NOMO-1 (cell line): ENCODE measurements around the gene ACOT4.
"Not testable (repeated sequence)": the region's sequence is repeated elsewhere in the genome, so short reads cannot be mapped to it uniquely, and the experiment has no call there.

Experiments used
- DNase-seq, 2 experiments: peaks; one replicate each; lab custom pipeline; 2025; ENCODE audit not compliant: unreplicated experiment in 2 of 2; lab: John Stamatoyannopoulos, UW

ACOT4 gene

DNA sequence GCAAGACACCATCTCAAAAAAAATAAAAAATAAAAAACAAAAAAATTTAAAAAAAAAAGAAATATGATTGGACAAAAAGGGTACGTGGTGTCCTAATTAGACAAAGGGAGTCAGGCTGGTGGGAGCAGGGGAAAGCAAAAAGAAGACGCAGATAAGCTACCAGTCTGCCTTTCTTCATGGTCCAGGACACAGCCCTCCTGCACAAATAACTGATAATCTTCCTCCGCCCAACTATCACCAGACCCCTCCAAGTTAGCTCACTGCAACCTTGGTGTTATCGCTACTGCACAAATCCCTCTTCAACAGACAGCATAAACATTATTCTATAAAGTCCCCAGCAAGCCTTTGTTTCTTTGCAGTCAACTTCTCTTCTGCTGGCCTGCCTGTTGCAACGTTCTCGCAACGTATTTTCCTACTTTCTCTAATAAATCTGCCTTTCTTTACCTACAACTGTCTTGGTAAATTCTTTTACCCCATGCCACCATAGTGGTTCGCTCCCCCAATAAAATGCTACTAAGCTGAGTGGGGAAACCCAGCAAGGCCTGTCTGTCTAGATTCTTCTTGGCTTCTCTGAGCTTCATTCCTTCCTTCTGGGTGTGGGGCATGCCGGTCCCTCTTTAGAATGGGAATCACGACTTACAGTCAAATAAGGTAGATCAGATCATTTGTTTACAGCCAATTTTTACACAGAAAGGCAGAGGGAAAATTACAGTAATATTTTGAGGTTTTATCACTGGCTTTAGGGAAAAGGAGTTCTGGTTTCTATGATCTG, 38.5 kb downstream of the ACOT4 start:
- no peak for DNase-seq

- peak; percentile 67 to 80 for DNase-seq
Observed at GRCh38 chr14:73633116-73634010, 41.7 kb downstream of the ACOT4 start.

- no peak for DNase-seq
Observed at GRCh38 chr14:73634011-73634833, 42.5 kb downstream of the ACOT4 start.

GRCh38 chr14:73636355-73636754, 44.7 kb downstream of the ACOT4 start:
- not testable (repeated sequence) for DNase-seq

GRCh38 chr14:73637830-73638229, 46.2 kb downstream of the ACOT4 start:
- DNase-seq: no peak

DNA sequence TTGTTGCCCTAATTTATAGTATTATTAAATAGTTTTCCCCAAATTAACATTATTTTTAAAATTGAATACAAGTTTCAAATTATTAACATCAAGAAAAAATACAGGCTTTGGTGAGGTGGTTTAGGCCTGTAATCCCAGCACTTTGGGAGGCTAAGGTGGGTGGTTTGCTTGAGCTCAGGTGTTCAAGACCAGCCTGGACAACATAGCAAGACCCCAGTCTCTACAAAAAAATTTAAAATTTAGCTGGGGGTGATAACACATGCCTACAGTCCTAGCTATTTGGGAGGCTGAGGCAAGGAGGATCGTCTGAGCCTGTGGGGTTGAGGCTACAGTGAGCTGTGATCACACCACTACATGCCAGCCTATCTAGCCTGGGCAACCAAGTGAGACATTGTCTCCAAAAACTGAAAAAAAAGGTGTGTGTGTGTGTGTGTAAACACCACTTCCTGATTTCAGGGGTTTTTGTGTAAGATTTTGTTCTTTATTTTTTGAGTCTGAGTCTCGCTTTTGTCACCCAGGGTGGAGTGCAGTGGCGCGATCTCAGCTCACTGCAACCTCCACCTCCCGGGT, 49.2 kb downstream of the ACOT4 start:
- no peak for DNase-seq

DNA sequence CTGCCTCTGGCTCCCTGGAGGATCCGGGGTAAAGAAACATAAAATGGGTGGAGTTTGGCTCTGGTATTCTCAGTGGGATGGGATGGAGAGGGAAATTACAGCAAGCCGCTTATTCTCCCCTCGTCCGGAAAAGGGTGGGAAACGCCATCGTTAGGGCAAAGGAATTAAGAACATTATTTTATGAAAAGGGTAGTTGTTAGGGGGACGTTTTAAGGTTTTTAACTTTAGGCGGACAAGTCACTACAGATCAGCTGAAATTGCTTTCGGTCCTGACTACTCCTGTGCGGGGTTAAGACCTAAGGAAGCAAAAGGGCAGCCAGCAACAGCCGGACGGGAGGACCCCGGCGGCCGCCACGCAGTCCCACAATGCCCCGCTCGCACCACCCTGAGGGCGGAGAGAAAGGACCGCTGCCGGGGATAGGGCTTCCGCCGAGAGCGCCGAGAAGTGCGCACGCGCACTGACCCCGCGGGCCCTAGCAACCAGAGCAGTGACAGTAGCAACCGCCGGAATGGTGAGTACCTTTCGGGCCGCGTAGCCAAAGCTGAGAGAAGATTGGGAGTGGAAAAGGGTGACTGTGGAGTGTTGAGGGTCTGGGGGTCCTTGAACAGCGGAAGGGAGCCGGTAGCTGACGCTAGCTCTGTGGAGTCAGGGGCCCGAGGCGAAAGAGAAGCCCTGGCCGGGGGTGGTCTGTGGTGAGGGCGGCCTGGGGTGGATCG, 53.0 kb downstream of the ACOT4 start, which contains the start of gene DNAL1:
TSS of gene DNAL1 (plus strand) at position 456 of the 717 bp plus-strand sequence. CDS start at position 510, 54 bp downstream.
- peak; percentile 84 to 90 for DNase-seq

DNA sequence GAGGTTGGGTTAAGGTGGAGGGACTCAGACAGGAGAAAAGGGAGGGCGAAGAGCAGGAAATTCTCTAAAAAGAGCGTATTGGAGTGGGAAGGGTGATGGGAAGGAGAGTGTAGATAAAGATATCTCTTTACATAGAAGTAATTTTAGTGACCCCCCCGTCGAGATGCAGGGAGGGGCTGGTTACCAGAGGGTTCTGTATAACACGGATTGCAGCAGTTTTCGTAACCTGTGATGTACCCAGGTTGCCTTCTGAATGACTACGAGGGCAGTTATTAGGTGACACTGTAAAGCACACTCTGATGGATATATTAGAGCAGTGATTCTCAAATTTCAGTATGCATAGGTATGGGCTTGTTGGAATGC, 53.6 kb downstream of the ACOT4 start:
- no peak for DNase-seq
